HG02970 (cell line): Measurements from ENCODE around the gene WASF2.
"Not testable (repeated sequence)": the region's sequence is repeated elsewhere in the genome, so short reads cannot be mapped to it uniquely, and the experiment has no call there.

Experiments used
- ATAC-seq: cut with Tn5 transposase; IDR thresholded peaks from one replicate; pipeline ENCODE4 v1.9.1; 2021; ENCODE audit warnings: mild to moderate bottlenecking, moderate library complexity, moderate number of reproducible peaks; ENCODE audit not compliant: unreplicated experiment, low FRiP score

WASF2 gene

DNA sequence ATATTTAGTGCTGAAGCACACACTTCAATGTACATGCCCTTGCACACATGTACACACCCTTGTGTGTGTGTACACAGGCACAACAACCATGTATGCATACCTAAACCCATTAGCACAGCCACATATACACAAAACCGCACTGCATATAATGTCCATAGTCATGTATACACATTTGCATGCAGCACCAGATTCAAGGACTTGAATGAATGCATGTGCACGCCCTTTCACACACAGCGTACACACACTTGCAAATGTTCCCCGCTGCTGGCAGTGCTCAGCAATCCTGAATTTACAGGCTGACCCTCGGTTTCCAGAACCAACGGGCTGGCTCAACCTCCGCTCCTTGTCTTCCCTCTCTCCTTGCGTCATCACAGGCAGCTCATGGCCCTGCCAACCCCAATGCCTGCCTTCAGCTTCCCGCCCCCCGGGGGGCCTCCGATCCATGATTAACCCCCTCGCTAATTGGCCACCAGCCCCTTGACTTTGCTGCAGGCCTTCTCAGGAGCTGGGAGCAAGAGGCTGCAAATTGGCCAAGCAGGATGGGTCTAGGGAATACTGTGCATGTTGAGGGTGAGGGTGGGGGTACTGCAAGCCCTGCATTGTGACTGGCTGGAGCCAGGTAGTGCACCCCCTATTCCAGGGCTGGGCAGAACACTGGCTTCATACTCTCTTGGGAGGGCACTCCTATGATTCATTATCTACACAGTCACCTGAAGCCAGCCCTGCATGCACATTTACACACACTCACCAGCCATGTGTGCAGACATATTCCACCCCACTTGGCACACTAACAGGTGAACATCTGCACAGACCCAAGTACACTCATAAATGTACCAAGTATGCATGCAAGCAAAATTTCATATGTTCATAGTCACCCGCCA, 89.6 kb downstream of the WASF2 start:
- ATAC-seq: no peak

DNA sequence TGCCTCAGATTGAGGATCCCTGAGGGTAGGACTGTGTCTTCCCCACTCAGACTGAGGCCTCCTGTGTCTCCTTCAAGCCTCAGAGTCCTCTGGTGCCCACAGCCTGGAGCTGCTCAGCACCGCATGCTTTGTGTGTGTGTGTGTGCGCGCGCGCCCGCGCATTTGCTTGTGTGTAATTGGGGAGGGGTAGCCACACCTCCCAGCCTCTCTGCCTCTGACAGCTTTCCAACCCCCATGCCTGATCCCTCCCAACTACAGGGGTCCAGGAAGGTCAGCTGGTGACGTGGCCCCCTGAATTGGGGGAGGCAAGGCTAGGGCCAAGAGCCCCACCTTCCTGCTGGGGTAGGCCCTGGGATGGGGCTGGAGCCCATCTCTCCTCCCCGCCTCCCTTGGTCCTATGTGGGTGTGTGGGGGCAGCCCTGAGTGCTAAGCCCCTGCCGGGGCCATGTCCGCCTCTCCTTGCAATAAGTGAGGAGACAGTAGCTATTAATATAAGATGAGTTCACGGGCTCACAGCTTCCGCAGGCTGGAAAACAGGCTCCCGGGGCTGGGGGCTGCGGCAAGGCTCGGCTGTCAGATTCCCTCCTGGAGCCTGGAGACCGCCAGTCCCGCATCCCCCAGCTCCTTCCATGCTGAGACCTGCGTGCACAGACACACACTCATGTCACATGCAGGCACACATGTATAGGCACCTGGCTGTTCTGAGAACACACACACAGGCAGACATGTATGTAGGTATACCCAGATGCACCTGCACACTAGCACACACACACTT, 90.5 kb downstream of the WASF2 start:
- no peak for ATAC-seq

DNA sequence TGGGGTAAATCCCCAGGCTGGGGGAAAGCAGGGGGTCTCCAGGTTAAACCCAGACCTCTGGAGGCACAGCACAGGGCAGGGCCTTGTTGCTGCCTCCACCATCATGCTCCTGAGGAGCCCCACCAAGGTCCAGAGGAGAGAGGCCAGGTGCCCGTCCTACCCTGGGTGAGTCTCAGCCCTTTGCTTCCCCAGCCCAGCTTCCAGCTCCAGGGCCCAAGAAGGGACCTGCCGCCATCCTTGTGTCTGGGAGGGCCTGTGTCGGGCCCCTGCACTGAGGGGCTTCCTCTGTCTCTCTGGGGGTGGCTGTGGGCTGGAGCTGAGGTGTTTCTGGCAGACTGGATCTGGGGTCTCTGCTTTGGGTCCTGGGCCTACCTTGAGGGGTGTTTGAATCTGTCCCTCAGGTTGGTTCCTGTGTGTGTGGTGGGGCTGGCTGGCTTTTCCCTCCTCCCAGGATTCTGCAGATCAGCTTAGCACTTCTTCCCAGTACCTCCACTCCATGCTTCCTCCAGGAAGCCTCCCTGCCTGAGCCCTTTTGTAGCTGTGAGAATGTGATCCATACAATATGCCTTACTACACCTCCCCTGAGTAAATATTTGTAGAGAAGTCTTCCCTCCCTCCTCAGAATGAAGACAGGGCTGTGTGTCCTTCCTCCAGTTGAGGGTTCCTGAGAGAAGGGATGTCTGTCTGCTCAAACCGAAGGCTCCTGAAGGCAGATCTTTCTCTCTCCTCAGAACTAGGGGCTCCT, 91.4 kb downstream of the WASF2 start:
- ATAC-seq: no peak

- no peak for ATAC-seq
These were observed 92.2 kb downstream of the WASF2 start for GRCh38 chr1:27397749-27398148.

- ATAC-seq: no peak
These were observed 92.9 kb downstream of the WASF2 start for GRCh38 chr1:27397110-27397509.

- ATAC-seq: no peak
These were observed 94.3 kb downstream of the WASF2 start for GRCh38 chr1:27395441-27396195.

DNA sequence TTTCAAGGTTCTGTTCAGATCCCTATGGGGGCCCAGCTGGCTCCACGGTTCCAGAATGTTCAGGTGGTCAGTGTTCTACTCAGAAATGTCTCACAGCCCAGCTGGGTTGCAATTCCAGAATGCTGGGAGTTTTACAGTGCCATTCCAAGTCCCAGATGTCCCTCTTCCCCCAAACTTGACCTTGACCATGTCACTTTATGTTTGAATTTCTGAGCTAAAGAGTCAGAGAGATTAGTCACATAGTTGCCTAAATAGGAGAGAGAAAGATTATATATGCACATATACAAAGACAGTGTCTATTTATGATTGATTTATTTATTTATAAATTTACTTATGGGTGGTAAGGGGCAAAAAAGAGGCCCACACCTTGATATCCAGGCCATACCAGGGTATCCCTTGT, 95.0 kb downstream of the WASF2 start:
- no peak for ATAC-seq

GRCh38 chr1:27394282-27394658, 95.7 kb downstream of the WASF2 start:
- ATAC-seq: no peak

- ATAC-seq: no peak
These were observed 96.2 kb downstream of the WASF2 start for GRCh38 chr1:27393641-27394281.

DNA sequence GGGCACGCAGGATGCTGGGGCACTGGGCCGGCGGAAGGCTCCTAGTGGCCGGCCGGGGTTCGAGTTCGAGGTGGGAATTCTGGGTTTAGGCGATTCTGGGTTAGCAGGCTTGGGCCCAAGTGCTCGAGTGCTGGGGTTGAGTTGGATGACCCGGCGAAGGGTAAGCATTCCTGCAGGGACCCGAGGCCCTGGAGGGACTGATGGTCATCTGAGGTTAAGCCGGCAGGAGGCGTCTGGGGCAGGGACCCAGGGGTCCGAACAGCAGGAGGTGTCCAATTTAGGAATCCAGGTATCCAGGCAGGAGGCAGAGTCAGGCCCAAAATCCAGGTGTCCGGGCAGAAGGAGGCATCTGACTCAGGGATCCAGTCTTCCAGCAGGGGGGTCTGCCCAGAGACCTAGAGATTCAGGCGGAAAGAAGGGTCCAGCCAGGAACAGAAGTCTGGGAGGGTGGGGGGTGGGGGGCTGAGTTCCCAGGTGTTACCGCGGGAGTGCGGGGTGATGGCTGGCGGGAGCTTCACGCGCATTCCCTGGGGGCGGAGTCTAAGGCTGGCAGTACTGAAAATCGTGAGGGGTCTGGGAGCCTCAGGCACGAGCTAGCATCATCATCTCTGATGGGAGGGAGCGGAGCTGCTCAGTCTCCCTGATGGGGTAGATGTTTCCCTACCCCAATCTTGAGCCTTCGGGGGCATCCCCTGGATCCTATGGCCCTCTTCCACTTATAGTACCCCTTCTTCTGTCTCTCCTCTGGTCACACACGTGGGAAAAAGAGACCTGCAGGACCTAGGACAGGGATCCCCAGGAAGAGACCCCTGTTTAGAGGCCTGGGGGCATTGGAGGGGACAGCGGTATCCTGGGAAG, 97.0 kb downstream of the WASF2 start:
- no peak for ATAC-seq

DNA sequence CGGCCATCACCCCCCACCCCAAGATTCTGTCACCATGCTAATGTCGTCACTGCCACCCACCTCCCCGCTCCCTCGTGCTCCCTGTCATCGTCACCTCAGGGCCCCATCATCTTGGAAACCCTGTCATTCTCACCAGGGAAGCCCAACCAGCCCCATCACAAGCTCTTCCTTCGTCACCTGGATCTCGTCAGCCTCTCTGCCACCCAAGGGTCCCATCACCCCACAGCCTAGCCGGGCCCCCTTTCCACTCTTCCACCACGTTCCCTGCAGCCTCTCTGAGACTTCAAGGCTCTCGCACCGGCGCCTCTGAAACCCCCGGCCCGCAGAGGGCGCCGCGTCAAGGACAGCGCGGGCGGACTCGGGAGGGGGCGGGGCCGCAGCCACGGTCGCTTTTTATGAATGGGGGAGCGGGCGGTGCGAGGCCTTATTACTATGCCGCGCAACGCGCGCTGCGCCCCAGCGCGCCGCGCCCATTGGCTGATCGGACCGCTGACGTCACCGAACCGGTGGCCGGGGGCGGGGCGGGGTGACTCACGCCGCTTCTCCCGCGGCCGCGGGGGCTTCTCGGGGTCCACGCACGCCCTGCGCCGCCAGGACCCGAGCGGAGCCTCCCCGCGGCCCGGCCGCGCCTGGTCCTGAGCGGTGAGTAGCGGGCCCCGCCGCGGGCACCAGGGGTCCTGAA, 97.7 kb downstream of the WASF2 start, which contains the start of gene GPR3:
Gene GPR3 (plus strand): TSS at position 527 of the 682 bp plus-strand sequence. CDS start 1,177 bp downstream, outside the sequence.
- peak; percentile 56 for ATAC-seq

GRCh38 chr1:27391511-27392095, 98.4 kb downstream of the WASF2 start:
- no peak for ATAC-seq

DNA sequence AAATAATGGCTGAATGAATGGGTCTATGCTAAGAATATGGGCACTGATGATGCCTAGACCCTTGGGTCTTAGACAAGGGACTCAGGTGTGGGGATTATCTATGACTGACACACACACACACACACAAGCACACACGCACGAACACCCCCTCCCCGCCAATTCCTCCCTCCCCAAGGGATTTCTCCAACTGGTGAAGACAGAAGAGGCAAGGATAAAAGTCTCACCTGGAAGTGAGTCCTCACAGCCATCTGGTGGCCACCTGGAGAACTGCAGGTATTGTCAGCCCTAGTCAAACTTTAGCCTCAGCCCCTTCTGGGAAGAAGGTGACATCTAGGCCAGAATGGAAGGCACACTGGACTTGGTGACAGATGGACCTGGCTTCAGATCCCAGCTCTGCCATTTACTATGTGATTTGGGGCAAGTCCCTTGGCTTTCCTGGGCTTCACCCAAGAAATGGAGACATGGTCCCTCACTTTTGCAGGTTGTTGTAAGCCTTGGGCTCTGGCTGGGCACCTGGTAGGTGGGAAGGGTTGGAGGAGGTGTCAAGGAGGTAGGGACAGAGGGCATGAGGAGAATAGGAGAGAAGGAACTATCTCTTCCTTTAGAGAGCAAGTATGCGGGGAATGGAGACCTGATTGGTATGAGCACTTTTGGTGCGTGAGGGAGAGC, 101.5 kb downstream of the WASF2 start:
- no peak for ATAC-seq

GRCh38 chr1:27384797-27385196, 105.2 kb downstream of the WASF2 start:
- ATAC-seq: not testable (repeated sequence)

- ATAC-seq: no peak
These were observed 106.3 kb downstream of the WASF2 start for GRCh38 chr1:27383661-27384060.

- no peak for ATAC-seq
These were observed 106.8 kb downstream of the WASF2 start, which contains the start of gene CD164L2 for GRCh38 chr1:27383039-27383605. CD164L2 (minus strand) TSS chr1:27383333; CDS start chr1:27383239, 94 bp downstream.
